Activated CD8-positive, alpha-beta T cell treated with anti-CD3 and anti-CD28 coated beads, Interleukin-2, amount 10 ng/mL, durations not matched to agents 7 days and 5 days (primary cell): ENCODE data around the gene CHMP1B. TPM values are rescaled to one million over a fixed set of nuclear protein-coding genes. Genes with fewer than 3 reads are reported as not detected.

ENCODE experiments used
- ATAC-seq: fragments of 150-1000 bp; cut with Tn5 transposase; one replicate; pipeline ENCODE4 v1.10.0; 2021; ENCODE audit warnings: moderate library complexity
- CTCF ChIA-PET: fragments of 350-600 bp; sonication (Branson Sonifier 250); formaldehyde crosslinking; loops from one replicate; lab custom pipeline; 2021; ENCODE audit warnings: antibody characterized with exemption; lab: Charles Lee
- POLR2A ChIA-PET: fragments of 350-600 bp; sonication (Branson Sonifier 250); formaldehyde crosslinking; loops from one replicate; lab custom pipeline; 2021; ENCODE audit warnings: antibody characterized with exemption; lab: Charles Lee
- DNase-seq: peaks from one replicate; pipeline ENCODE4 v3.0.0-alpha.2; 2020
- H3K27ac Mint-ChIP-seq: one replicate; pipeline ENCODE4 v1.8.0; 2021; ENCODE audit warnings: mild to moderate bottlenecking, mixed read lengths
- H3K27me3 Mint-ChIP-seq: one replicate; pipeline ENCODE4 v1.8.0; 2021; ENCODE audit warnings: low read depth, mixed read lengths
- H3K36me3 Mint-ChIP-seq: one replicate; pipeline ENCODE4 v1.8.0; 2021; ENCODE audit warnings: low read depth, mixed read lengths
- H3K4me1 Mint-ChIP-seq: one replicate; pipeline ENCODE4 v1.8.0; 2021; ENCODE audit warnings: low read depth, mixed read lengths
- H3K4me3 Mint-ChIP-seq: one replicate; pipeline ENCODE4 v1.8.0; 2021; ENCODE audit warnings: mild to moderate bottlenecking, mixed read lengths
- H3K9me3 Mint-ChIP-seq: one replicate; pipeline ENCODE4 v1.8.0; 2022; ENCODE audit warnings: mixed read lengths; ENCODE audit not compliant: insufficient read depth
- total RNA-seq, 2 experiments: library from RNA; stranded (reverse); gene quantifications; one replicate each; pipeline ENCODE4 v1.2.3, GENCODE V29; 2021

Gene CHMP1B
- total RNA-seq, result 10 to 100 TPM; 21.1 to 22.8 TPM

- POLR2A ChIA-PET, result interaction anchor here (0.6 to 1.3 kb wide), 5 partner anchors 15 to 57 kb away, joined by 3 to 10 read pairs (median 3); partner anchors contain the start of gene MPPE1
- H3K36me3 Mint-ChIP-seq, result peaks cover 7% of the 10 kb centered on the region
- H3K4me1 Mint-ChIP-seq, result peaks cover 28% of the 10 kb centered on the region
- peak within 1 kb of the TSS; percentile 100 for H3K4me3 Mint-ChIP-seq
- ATAC-seq (peak; percentile 91), DNase-seq (peak; percentile 98)
- H3K27ac Mint-ChIP-seq, result peak within 1 kb of the TSS; percentile 100
- H3K27me3 Mint-ChIP-seq, result peaks cover 5% of the 10 kb centered on the region
- no peaks in the 10 kb centered on the region for H3K9me3 Mint-ChIP-seq
- CTCF ChIA-PET, result no interaction called here
Observed at GRCh38 chr18:11851146-11851805, at the start of gene CHMP1B. Gene CHMP1B (plus strand): TSS chr18:11851413. CDS start chr18:11851512, 99 bp downstream.

- H3K27ac Mint-ChIP-seq, result no peak overlapping the region
- CTCF ChIA-PET, result no interaction called here
Observed at GRCh38 chr18:11801573-11801972, 49.6 kb upstream of the CHMP1B start.

GRCh38 chr18:11802158-11802557 lies 49.1 kb upstream of the CHMP1B start:
- H3K9me3 Mint-ChIP-seq, result no peaks in the 10 kb centered on the region
- POLR2A ChIA-PET, result no interaction called here

More at GRCh38 chr18:11801573-11801972, 49.6 kb upstream of the CHMP1B start:
- Mint-ChIP-seq H3K4me3 (no peak overlapping the region), H3K27me3 (peaks cover 6% of the 10 kb centered on the region), H3K4me1 (no peaks in the 10 kb centered on the region), H3K9me3 (no peaks in the 10 kb centered on the region), H3K36me3 (no peaks in the 10 kb centered on the region)
- POLR2A ChIA-PET, result no interaction called here
- no peak for DNase-seq
- no peak for ATAC-seq

GRCh38 chr18:11802586-11802985 lies 48.6 kb upstream of the CHMP1B start:
- CTCF ChIA-PET, result no interaction called here
- peaks cover 6% of the 10 kb centered on the region for H3K27me3 Mint-ChIP-seq
- ATAC-seq, result no peak

More at GRCh38 chr18:11802158-11802557, 49.1 kb upstream of the CHMP1B start:
- Mint-ChIP-seq H3K27ac (no peak overlapping the region), H3K36me3 (no peaks in the 10 kb centered on the region), H3K4me1 (no peaks in the 10 kb centered on the region), H3K4me3 (no peak overlapping the region), H3K27me3 (peaks cover 6% of the 10 kb centered on the region)
- DNase-seq (no peak), ATAC-seq (no peak)
- CTCF ChIA-PET, result no interaction called here

GRCh38 chr18:11807233-11807632 lies 44.0 kb upstream of the CHMP1B start:
- CTCF ChIA-PET, result no interaction called here

More at GRCh38 chr18:11802586-11802985, 48.6 kb upstream of the CHMP1B start:
- POLR2A ChIA-PET, result no interaction called here
- H3K27ac Mint-ChIP-seq, result no peak overlapping the region
- DNase-seq, result no peak
- H3K4me1 Mint-ChIP-seq, result no peaks in the 10 kb centered on the region
- H3K36me3 Mint-ChIP-seq, result no peaks in the 10 kb centered on the region
- no peaks in the 10 kb centered on the region for H3K9me3 Mint-ChIP-seq
- H3K4me3 Mint-ChIP-seq, result no peak overlapping the region

GRCh38 chr18:11808001-11808855 lies 43.0 kb upstream of the CHMP1B start:
- Mint-ChIP-seq H3K4me1 (no peaks in the 10 kb centered on the region), H3K4me3 (no peak overlapping the region), H3K27me3 (peaks cover 6% of the 10 kb centered on the region), H3K9me3 (no peaks in the 10 kb centered on the region), H3K27ac (no peak overlapping the region), H3K36me3 (no peaks in the 10 kb centered on the region)
- DNase-seq (no peak), ATAC-seq (no peak)
- CTCF ChIA-PET, result no interaction called here
- POLR2A ChIA-PET, result no interaction called here

More at GRCh38 chr18:11807233-11807632, 44.0 kb upstream of the CHMP1B start:
- Mint-ChIP-seq H3K4me3 (no peak overlapping the region), H3K27me3 (peaks cover 6% of the 10 kb centered on the region), H3K9me3 (no peaks in the 10 kb centered on the region), H3K36me3 (no peaks in the 10 kb centered on the region), H3K27ac (no peak overlapping the region), H3K4me1 (no peaks in the 10 kb centered on the region)
- DNase-seq (no peak), ATAC-seq (no peak)
- POLR2A ChIA-PET, result no interaction called here

- Mint-ChIP-seq H3K4me3 (no peak overlapping the region), H3K9me3 (no peaks in the 10 kb centered on the region), H3K27ac (no peak overlapping the region), H3K36me3 (no peaks in the 10 kb centered on the region), H3K4me1 (no peaks in the 10 kb centered on the region), H3K27me3 (peaks cover 6% of the 10 kb centered on the region)
- ChIA-PET CTCF (no interaction called here), POLR2A (no interaction called here)
- no peak for ATAC-seq
- DNase-seq, result no peak
Observed at GRCh38 chr18:11809895-11810294, 41.3 kb upstream of the CHMP1B start.

- ChIA-PET CTCF (no interaction called here), POLR2A (no interaction called here)
- no peaks in the 10 kb centered on the region for H3K9me3 Mint-ChIP-seq
- H3K4me3 Mint-ChIP-seq, result no peak overlapping the region
- no peak for DNase-seq
- no peaks in the 10 kb centered on the region for H3K4me1 Mint-ChIP-seq
- H3K27me3 Mint-ChIP-seq, result peaks cover 4% of the 10 kb centered on the region
- no peaks in the 10 kb centered on the region for H3K36me3 Mint-ChIP-seq
- no peak for ATAC-seq
- H3K27ac Mint-ChIP-seq, result no peak overlapping the region
Observed at GRCh38 chr18:11810379-11810778, 40.8 kb upstream of the CHMP1B start.

GRCh38 chr18:11811009-11811408 lies 40.2 kb upstream of the CHMP1B start:
- H3K27me3 Mint-ChIP-seq, result peaks cover 3% of the 10 kb centered on the region
- CTCF ChIA-PET, result no interaction called here
- POLR2A ChIA-PET, result no interaction called here
- H3K4me1 Mint-ChIP-seq, result no peaks in the 10 kb centered on the region
- H3K9me3 Mint-ChIP-seq, result no peaks in the 10 kb centered on the region
- DNase-seq, result no peak
- H3K4me3 Mint-ChIP-seq, result no peak overlapping the region
- no peaks in the 10 kb centered on the region for H3K36me3 Mint-ChIP-seq
- ATAC-seq, result no peak
- H3K27ac Mint-ChIP-seq, result no peak overlapping the region

GRCh38 chr18:11817229-11817628 lies 34.0 kb upstream of the CHMP1B start:
- no peaks in the 10 kb centered on the region for H3K4me1 Mint-ChIP-seq
- no peaks in the 10 kb centered on the region for H3K36me3 Mint-ChIP-seq
- H3K9me3 Mint-ChIP-seq, result no peaks in the 10 kb centered on the region
- DNase-seq (no peak), ATAC-seq (no peak)
- H3K27ac Mint-ChIP-seq, result no peak overlapping the region
- peaks cover 6% of the 10 kb centered on the region for H3K27me3 Mint-ChIP-seq
- POLR2A ChIA-PET, result no interaction called here
- H3K4me3 Mint-ChIP-seq, result no peak overlapping the region
- CTCF ChIA-PET, result no interaction called here

GRCh38 chr18:11818486-11819203 lies 32.6 kb upstream of the CHMP1B start:
- ChIA-PET CTCF (no interaction called here), POLR2A (no interaction called here)
- no peak overlapping the region for H3K4me3 Mint-ChIP-seq
- ATAC-seq (no peak), DNase-seq (no peak)
- no peaks in the 10 kb centered on the region for H3K36me3 Mint-ChIP-seq
- peaks cover 6% of the 10 kb centered on the region for H3K27me3 Mint-ChIP-seq
- H3K27ac Mint-ChIP-seq, result no peak overlapping the region
- no peaks in the 10 kb centered on the region for H3K9me3 Mint-ChIP-seq
- no peaks in the 10 kb centered on the region for H3K4me1 Mint-ChIP-seq
